ENCODE data around the gene SHH. TPM values are rescaled to one million over a fixed set of nuclear protein-coding genes. Genes with fewer than 3 reads are reported as not detected.

Gene SHH
- total and polyA plus RNA-seq, 2 of the 4 experiments (the other 2 are of a cell fraction): under 0.01 to 0.03 TPM

DNA sequence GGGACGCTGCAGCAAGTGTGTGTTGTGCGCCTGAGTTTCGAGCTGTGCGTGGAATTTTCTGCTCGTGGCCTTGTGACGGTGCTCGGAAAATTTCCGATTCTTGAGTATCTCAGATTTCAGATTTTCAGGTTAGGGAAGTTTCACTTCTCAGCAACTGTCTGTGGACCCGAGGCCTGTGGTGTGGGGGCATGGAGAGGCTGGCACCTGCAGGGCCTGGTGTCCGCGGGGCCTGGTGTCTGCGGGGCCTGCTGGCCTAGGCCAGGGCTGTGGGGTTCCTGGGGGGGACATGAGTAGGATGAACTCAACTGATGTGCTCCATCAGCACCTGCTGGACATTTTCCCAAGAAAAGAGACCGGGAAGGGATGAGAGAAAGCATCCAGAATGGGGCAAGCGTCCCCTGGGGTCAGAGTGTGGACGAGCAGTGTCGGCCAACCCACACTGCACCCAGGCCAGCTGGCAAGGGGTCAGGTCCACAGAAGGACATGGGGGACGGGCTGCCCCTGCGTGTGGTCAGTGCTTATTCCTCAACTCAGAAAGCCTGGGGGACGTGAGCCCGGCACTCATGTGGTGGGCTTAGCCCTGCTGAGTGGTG lies 31.3 kb upstream of the SHH start:
- no peak overlapping the region for H4K91ac ChIP-seq (ENCODE audit: insufficient read depth, low read depth, low read length)
- TF ChIP-seq NFE2L2 (IDR thresholded peaks at IDR 0.05; ENCODE audit: low read depth, low read length): no peak
- no peak for TF ChIP-seq CEBPB (IDR thresholded peaks at IDR 0.05; ENCODE audit: low read depth, low read length)
- TF ChIP-seq POLR2A (IDR thresholded peaks at IDR 0.05; ENCODE audit: low read depth, low read length): no peak
- TF ChIP-seq RCOR1 (IDR thresholded peaks at IDR 0.05; ENCODE audit: insufficient replicate concordance, low read length): no peak
- TF ChIP-seq, protein P1, sequence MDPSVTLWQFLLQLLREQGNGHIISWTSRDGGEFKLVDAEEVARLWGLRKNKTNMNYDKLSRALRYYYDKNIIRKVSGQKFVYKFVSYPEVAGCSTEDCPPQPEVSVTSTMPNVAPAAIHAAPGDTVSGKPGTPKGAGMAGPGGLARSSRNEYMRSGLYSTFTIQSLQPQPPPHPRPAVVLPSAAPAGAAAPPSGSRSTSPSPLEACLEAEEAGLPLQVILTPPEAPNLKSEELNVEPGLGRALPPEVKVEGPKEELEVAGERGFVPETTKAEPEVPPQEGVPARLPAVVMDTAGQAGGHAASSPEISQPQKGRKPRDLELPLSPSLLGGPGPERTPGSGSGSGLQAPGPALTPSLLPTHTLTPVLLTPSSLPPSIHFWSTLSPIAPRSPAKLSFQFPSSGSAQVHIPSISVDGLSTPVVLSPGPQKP (IDR thresholded peaks at IDR 0.05; ENCODE audit: borderline replicate concordance, low read depth, low read length): no peak
- no peak for TF ChIP-seq MAFK (IDR thresholded peaks at IDR 0.05; ENCODE audit: low read depth, low read length)
- no peak for TF ChIP-seq FOS (IDR thresholded peaks at IDR 0.05; ENCODE audit: low read depth, low read length)
- TF ChIP-seq SMC3 (IDR thresholded peaks at IDR 0.05; ENCODE audit: low read depth, low read length): no peak
- no peak for TF ChIP-seq BHLHE40 (IDR thresholded peaks at IDR 0.05; ENCODE audit: low read depth, low read length)
- TF ChIP-seq, protein P2, sequence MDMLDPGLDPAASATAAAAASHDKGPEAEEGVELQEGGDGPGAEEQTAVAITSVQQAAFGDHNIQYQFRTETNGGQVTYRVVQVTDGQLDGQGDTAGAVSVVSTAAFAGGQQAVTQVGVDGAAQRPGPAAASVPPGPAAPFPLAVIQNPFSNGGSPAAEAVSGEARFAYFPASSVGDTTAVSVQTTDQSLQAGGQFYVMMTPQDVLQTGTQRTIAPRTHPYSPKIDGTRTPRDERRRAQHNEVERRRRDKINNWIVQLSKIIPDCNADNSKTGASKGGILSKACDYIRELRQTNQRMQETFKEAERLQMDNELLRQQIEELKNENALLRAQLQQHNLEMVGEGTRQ (IDR thresholded peaks at IDR 0.05; ENCODE audit: low read depth, low read length): no peak
- TF ChIP-seq RFX5 (IDR thresholded peaks at IDR 0.05; ENCODE audit: low read depth, low read length): no peak
- no peak for TF ChIP-seq MAZ (IDR thresholded peaks at IDR 0.05; ENCODE audit: borderline replicate concordance, low read depth, low read length)
- TF ChIP-seq, protein P3, sequence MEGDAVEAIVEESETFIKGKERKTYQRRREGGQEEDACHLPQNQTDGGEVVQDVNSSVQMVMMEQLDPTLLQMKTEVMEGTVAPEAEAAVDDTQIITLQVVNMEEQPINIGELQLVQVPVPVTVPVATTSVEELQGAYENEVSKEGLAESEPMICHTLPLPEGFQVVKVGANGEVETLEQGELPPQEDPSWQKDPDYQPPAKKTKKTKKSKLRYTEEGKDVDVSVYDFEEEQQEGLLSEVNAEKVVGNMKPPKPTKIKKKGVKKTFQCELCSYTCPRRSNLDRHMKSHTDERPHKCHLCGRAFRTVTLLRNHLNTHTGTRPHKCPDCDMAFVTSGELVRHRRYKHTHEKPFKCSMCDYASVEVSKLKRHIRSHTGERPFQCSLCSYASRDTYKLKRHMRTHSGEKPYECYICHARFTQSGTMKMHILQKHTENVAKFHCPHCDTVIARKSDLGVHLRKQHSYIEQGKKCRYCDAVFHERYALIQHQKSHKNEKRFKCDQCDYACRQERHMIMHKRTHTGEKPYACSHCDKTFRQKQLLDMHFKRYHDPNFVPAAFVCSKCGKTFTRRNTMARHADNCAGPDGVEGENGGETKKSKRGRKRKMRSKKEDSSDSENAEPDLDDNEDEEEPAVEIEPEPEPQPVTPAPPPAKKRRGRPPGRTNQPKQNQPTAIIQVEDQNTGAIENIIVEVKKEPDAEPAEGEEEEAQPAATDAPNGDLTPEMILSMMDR (conservative IDR thresholded peaks at IDR 0.05; ENCODE audit: low read depth, low read length): no peak
- TF ChIP-seq CHD1 (IDR thresholded peaks at IDR 0.05; ENCODE audit: low read depth, low read length): no peak
- no peak for TF ChIP-seq MXI1 (IDR thresholded peaks at IDR 0.05; ENCODE audit: borderline replicate concordance, low read depth, low read length)
- TF ChIP-seq RAD21 (IDR thresholded peaks at IDR 0.05; ENCODE audit: low read length): no peak
- H3K4me1 ChIP-seq (ENCODE audit: control insufficient read depth, insufficient read depth, low read length): no peaks in the 10 kb centered on the region
- intact Hi-C loops (cut with micrococcal nuclease): no loop called here
- H3K9me1 ChIP-seq (ENCODE audit: insufficient read depth, low read length): no peaks in the 10 kb centered on the region
- no peaks in the 10 kb centered on the region for H3K79me1 ChIP-seq (ENCODE audit: low read depth in 1 of 2, low read length in 2 of 2)
- H4K5ac ChIP-seq (ENCODE audit: low read depth, low read length): no peak overlapping the region
- no peak overlapping the region for H2BK15ac ChIP-seq (ENCODE audit: low read depth, low read length)
- no peak overlapping the region for H3K4me3 ChIP-seq (ENCODE audit: insufficient read depth, low read depth, low read length)
- no peak overlapping the region for H3K23ac ChIP-seq (ENCODE audit: low read depth, low read length)
- H2BK5ac ChIP-seq (ENCODE audit: low read depth, low read length, poor library complexity, severe bottlenecking): no peak overlapping the region
- H3K27ac ChIP-seq (ENCODE audit: insufficient read depth, low read length): no peak overlapping the region
- no peak overlapping the region for H3K4me2 ChIP-seq (ENCODE audit: low read depth, low read length)
- dilution Hi-C loops (cut with HindIII; ENCODE audit: low sequenced_read_pairs, unreplicated experiment): no loop called here
- no peak overlapping the region for H3K56ac ChIP-seq (ENCODE audit: extremely low read depth, insufficient read depth, low read length)
- ChIA-PET CTCF (no interaction called here), POLR2A (ENCODE audit: unreplicated experiment) (no interaction called here)
- no peak overlapping the region for H2AK9ac ChIP-seq (replicated peaks; ENCODE audit: low read depth, low read length, poor library complexity)
- no peak overlapping the region for H3K18ac ChIP-seq (ENCODE audit: low read depth, low read length)
- no peak overlapping the region for H2BK20ac ChIP-seq (ENCODE audit: low read depth, low read length)
- BruUV-seq (replicated peaks): no TSS peak
- no peak overlapping the region for H3K4ac ChIP-seq (ENCODE audit: low read depth, low read length)
- no peaks in the 10 kb centered on the region for H3K27me3 ChIP-seq (ENCODE audit: control insufficient read depth, insufficient read depth, low read length)
- no peak for DNase-seq
- H4K20me1 ChIP-seq (ENCODE audit: insufficient read depth, low read length): no peaks in the 10 kb centered on the region
- H3K9me3 ChIP-seq (ENCODE audit: control insufficient read depth, insufficient read depth, low read length): peaks cover 15% of the 10 kb centered on the region; the same call in 1 of the 2 replicates
- H2AFZ ChIP-seq (replicated peaks; ENCODE audit: low read length, poor library complexity): no peak overlapping the region
- no peak overlapping the region for H2BK120ac ChIP-seq (ENCODE audit: low read depth, low read length)
- no peak overlapping the region for H3K14ac ChIP-seq (replicated peaks; ENCODE audit: low read depth, low read length)
- no peaks in the 10 kb centered on the region for H3K36me3 ChIP-seq (ENCODE audit: control insufficient read depth, insufficient read depth, low read length)
- ATAC-seq (ENCODE audit: low read depth): no peak
- no peak overlapping the region for H4K8ac ChIP-seq (ENCODE audit: low read depth in 2 of 2, low read length in 2 of 2)
- WGBS, 2 experiments (ENCODE audit: extremely low coverage in 2 of 2, insufficient read length in 1 of 2): 70% methylated on average over 7 of the region's 20 CpGs; no CpG with 5 or more reads in 1 of the 2 experiments
- H3K9ac ChIP-seq (ENCODE audit: low read depth, low read length): no peak overlapping the region
- in situ Hi-C loops (cut with MboI; ENCODE audit: low sequenced_read_pairs): no loop called here
- H2AK5ac ChIP-seq (ENCODE audit: low read depth, low read length): no peak overlapping the region
